HG02571 (cell line): ENCODE data around the gene ADPGK.
"Not testable (repeated sequence)": the region's sequence is repeated elsewhere in the genome, so short reads cannot be mapped to it uniquely, and the experiment has no call there.

ENCODE experiments used
- ATAC-seq: cut with Tn5 transposase; IDR thresholded peaks from one replicate; pipeline ENCODE4 v1.9.1; 2021; ENCODE audit warnings: mild to moderate bottlenecking, moderate library complexity; ENCODE audit not compliant: unreplicated experiment

Gene ADPGK

GRCh38 chr15:72783640-72784455 lies at the start of gene ADPGK:
ADPGK (minus strand) TSS chr15:72783758; CDS start chr15:72783691, 67 bp downstream.
- ATAC-seq = peak; percentile 76

GRCh38 chr15:72827226-72827625 lies 43.7 kb upstream of the ADPGK start:
- ATAC-seq = no peak

- no peak for ATAC-seq
These were observed 43.1 kb upstream of the ADPGK start for GRCh38 chr15:72826611-72827010.

GRCh38 chr15:72825829-72826228 lies 42.3 kb upstream of the ADPGK start:
- ATAC-seq = no peak

GRCh38 chr15:72824781-72825180 lies 41.2 kb upstream of the ADPGK start:
- no peak for ATAC-seq

GRCh38 chr15:72824112-72824511 lies 40.6 kb upstream of the ADPGK start:
- no peak for ATAC-seq

- no peak for ATAC-seq
These were observed 36.7 kb upstream of the ADPGK start for GRCh38 chr15:72820278-72820677.

GRCh38 chr15:72818632-72819031 lies 35.1 kb upstream of the ADPGK start:
- ATAC-seq = no peak

GRCh38 chr15:72813345-72814004 lies 29.9 kb upstream of the ADPGK start:
- no peak for ATAC-seq

- no peak for ATAC-seq
These were observed 25.8 kb upstream of the ADPGK start for GRCh38 chr15:72809329-72809728.

GRCh38 chr15:72807346-72807745 lies 23.8 kb upstream of the ADPGK start:
- ATAC-seq = not testable (repeated sequence)

GRCh38 chr15:72803006-72803405 lies 19.4 kb upstream of the ADPGK start:
- ATAC-seq = no peak

- no peak for ATAC-seq
These were observed 18.2 kb upstream of the ADPGK start for GRCh38 chr15:72801590-72802325.

- ATAC-seq = no peak
These were observed 17.4 kb upstream of the ADPGK start for GRCh38 chr15:72800833-72801481.

- ATAC-seq = no peak
These were observed 14.3 kb upstream of the ADPGK start for GRCh38 chr15:72797834-72798233.

- no peak for ATAC-seq
These were observed 13.8 kb upstream of the ADPGK start for GRCh38 chr15:72797338-72797689.

GRCh38 chr15:72796515-72797337 lies 13.2 kb upstream of the ADPGK start:
- ATAC-seq = no peak

GRCh38 chr15:72796210-72796514 lies 12.6 kb upstream of the ADPGK start:
- ATAC-seq = no peak

GRCh38 chr15:72793766-72794660 lies 10.5 kb upstream of the ADPGK start:
- ATAC-seq = no peak

- ATAC-seq = no peak
These were observed 8.9 kb upstream of the ADPGK start for GRCh38 chr15:72792431-72792830.
